Measurements from ENCODE around the gene EHMT1.
A peak's percentile ranks its signal among the peaks of the same experiment; 100 is the strongest.

EHMT1 gene

GRCh38 chr9:137703842-137704508 is 85.2 kb downstream of the EHMT1 start:
- Histone ChIP-seq H3K9me2 (replicated peaks; ENCODE audit: insufficient read depth, low read length) (no peaks in the 10 kb centered on the region), H3K4me3 (ENCODE audit: insufficient read depth, low read length, poor library complexity, severe bottlenecking) (no peak overlapping the region), H3K9me3 (ENCODE audit: insufficient read depth, low read length) (peaks cover 11% of the 10 kb centered on the region; the same call in 1 of the 2 replicates), H3K4me2 (ENCODE audit: low read depth, low read length, poor library complexity, severe bottlenecking) (no peak overlapping the region), H3K27ac (ENCODE audit: low read depth, low read length) (peak overlapping the region; percentile 19), H3K79me2 (ENCODE audit: insufficient read depth, low read length) (peaks cover 68% of the 10 kb centered on the region), H4K20me1 (ENCODE audit: low read depth, low read length) (no peaks in the 10 kb centered on the region), H3F3A (ENCODE audit: insufficient read depth) (no peaks in the 10 kb centered on the region), H3K27me3 (ENCODE audit: low read length) (no peaks in the 10 kb centered on the region), H3K36me3 (ENCODE audit: low read length) (no peaks in the 10 kb centered on the region), H3K9ac (ENCODE audit: low read length) (no peak overlapping the region), H2AFZ (ENCODE audit: low read depth, low read length, severe bottlenecking) (no peak overlapping the region)
- no peak for TF ChIP-seq EZH2phosphoT487 (conservative IDR thresholded peaks at IDR 0.05; ENCODE audit: low read length)
- no peak for TF ChIP-seq CTCF (IDR thresholded peaks at IDR 0.05; ENCODE audit: insufficient read depth, low read length, poor library complexity, severe bottlenecking)

- Histone ChIP-seq H3K4me2 (ENCODE audit: low read depth, low read length, poor library complexity, severe bottlenecking) (peak overlapping the region; percentile 63), H3K79me2 (ENCODE audit: insufficient read depth, low read length) (peaks cover 76% of the 10 kb centered on the region), H3K27me3 (ENCODE audit: low read length) (no peaks in the 10 kb centered on the region), H3K4me3 (ENCODE audit: insufficient read depth, low read length, poor library complexity, severe bottlenecking) (peak overlapping the region; percentile 27), H3K27ac (ENCODE audit: low read depth, low read length) (peak overlapping the region; percentile 83), H3K9me2 (replicated peaks; ENCODE audit: insufficient read depth, low read length) (no peaks in the 10 kb centered on the region), H3K9ac (ENCODE audit: low read length) (peak overlapping the region; percentile 43), H4K20me1 (ENCODE audit: low read depth, low read length) (no peaks in the 10 kb centered on the region), H2AFZ (ENCODE audit: low read depth, low read length, severe bottlenecking) (no peak overlapping the region), H3F3A (ENCODE audit: insufficient read depth) (no peaks in the 10 kb centered on the region), H3K36me3 (ENCODE audit: low read length) (no peaks in the 10 kb centered on the region), H3K9me3 (ENCODE audit: insufficient read depth, low read length) (peaks cover 11% of the 10 kb centered on the region; the same call in 1 of the 2 replicates)
- no peak for TF ChIP-seq EZH2phosphoT487 (conservative IDR thresholded peaks at IDR 0.05; ENCODE audit: low read length)
Observed at GRCh38 chr9:137705443-137705863, 86.6 kb downstream of the EHMT1 start.

- H3K4me3 ChIP-seq (ENCODE audit: insufficient read depth, low read length, poor library complexity, severe bottlenecking) = peak overlapping the region; percentile 42
- H3K27ac ChIP-seq (ENCODE audit: low read depth, low read length) = peak overlapping the region; percentile 83
- no peaks in the 10 kb centered on the region for H3K9me2 ChIP-seq (replicated peaks; ENCODE audit: insufficient read depth, low read length)
- H3F3A ChIP-seq (ENCODE audit: insufficient read depth) = no peaks in the 10 kb centered on the region
- H3K36me3 ChIP-seq (ENCODE audit: low read length) = no peaks in the 10 kb centered on the region
- H3K4me2 ChIP-seq (ENCODE audit: low read depth, low read length, poor library complexity, severe bottlenecking) = peak overlapping the region; percentile 63
- H2AFZ ChIP-seq (ENCODE audit: low read depth, low read length, severe bottlenecking) = no peak overlapping the region
- TF ChIP-seq CTCF (IDR thresholded peaks at IDR 0.05; ENCODE audit: insufficient read depth, low read length, poor library complexity, severe bottlenecking) (no peak), EZH2phosphoT487 (conservative IDR thresholded peaks at IDR 0.05; ENCODE audit: low read length) (no peak)
- H3K27me3 ChIP-seq (ENCODE audit: low read length) = no peaks in the 10 kb centered on the region
- H3K9me3 ChIP-seq (ENCODE audit: insufficient read depth, low read length) = peaks cover 11% of the 10 kb centered on the region; the same call in 1 of the 2 replicates
- H3K79me2 ChIP-seq (ENCODE audit: insufficient read depth, low read length) = peaks cover 76% of the 10 kb centered on the region
- H4K20me1 ChIP-seq (ENCODE audit: low read depth, low read length) = no peaks in the 10 kb centered on the region
- H3K9ac ChIP-seq (ENCODE audit: low read length) = peak overlapping the region; percentile 43
Observed at GRCh38 chr9:137705906-137706305, 87.1 kb downstream of the EHMT1 start.

- peak overlapping the region; percentile 43 for H3K27ac ChIP-seq (ENCODE audit: low read depth, low read length)
Observed at GRCh38 chr9:137707361-137707760, 88.6 kb downstream of the EHMT1 start.

More at GRCh38 chr9:137707361-137707760, 88.6 kb downstream of the EHMT1 start:
- no peak overlapping the region for H2AFZ ChIP-seq (ENCODE audit: low read depth, low read length, severe bottlenecking)
- 0 out of 2 replicates have a peak, but pooled peaks cover under 1% of the 10 kb centered on the region for H3F3A ChIP-seq (ENCODE audit: insufficient read depth)
- H3K27me3 ChIP-seq (ENCODE audit: low read length) = no peaks in the 10 kb centered on the region
- peaks cover 8% of the 10 kb centered on the region; the same call in 1 of the 2 replicates for H3K9me3 ChIP-seq (ENCODE audit: insufficient read depth, low read length)
- TF ChIP-seq EZH2phosphoT487 (conservative IDR thresholded peaks at IDR 0.05; ENCODE audit: low read length) = no peak
- no peak overlapping the region for H3K4me3 ChIP-seq (ENCODE audit: insufficient read depth, low read length, poor library complexity, severe bottlenecking)
- H3K9me2 ChIP-seq (replicated peaks; ENCODE audit: insufficient read depth, low read length) = no peaks in the 10 kb centered on the region
- no peaks in the 10 kb centered on the region for H3K36me3 ChIP-seq (ENCODE audit: low read length)
- H3K79me2 ChIP-seq (ENCODE audit: insufficient read depth, low read length) = peaks cover 72% of the 10 kb centered on the region
- no peak overlapping the region for H3K9ac ChIP-seq (ENCODE audit: low read length)
- H3K4me2 ChIP-seq (ENCODE audit: low read depth, low read length, poor library complexity, severe bottlenecking) = no peak overlapping the region
- H4K20me1 ChIP-seq (ENCODE audit: low read depth, low read length) = no peaks in the 10 kb centered on the region

Measured in SU-DHL-6 (cell line).